Stimulated activated CD8-positive, alpha-beta memory T cell treated with anti-CD3 and anti-CD28 coated beads, Interleukin-7, amount 100 ng/mL, for 1 hour (primary cell): ENCODE data around the gene DHRS2.
"Not testable (repeated sequence)": the region's sequence is repeated elsewhere in the genome, so short reads cannot be mapped to it uniquely, and the experiment has no call there.

Experiments
- DNase-seq, 2 donors: peaks; one replicate each; pipeline ENCODE4 v3.0.0-alpha.2; 2020; ENCODE audit warnings: low read depth in 2 of 2

Gene DHRS2

GRCh38 chr14:23647619-23648018, 11.5 kb downstream of the DHRS2 start:
- no peak for DNase-seq

- no peak for DNase-seq
Measured at GRCh38 chr14:23648764-23649460, 12.7 kb downstream of the DHRS2 start.

- no peak for DNase-seq
Measured at GRCh38 chr14:23650506-23650905, 14.3 kb downstream of the DHRS2 start.

- no peak for DNase-seq
Measured at GRCh38 chr14:23653051-23653450, 16.9 kb downstream of the DHRS2 start.

GRCh38 chr14:23654231-23654630, 18.1 kb downstream of the DHRS2 start:
- DNase-seq: no peak

- DNase-seq: no peak
Measured at GRCh38 chr14:23657959-23658470, 21.9 kb downstream of the DHRS2 start.

- DNase-seq: peak in 1 of 2 donors; percentile 5
Measured at GRCh38 chr14:23660290-23661226, 24.4 kb downstream of the DHRS2 start.

GRCh38 chr14:23661542-23661941, 25.4 kb downstream of the DHRS2 start:
- no peak for DNase-seq

- no peak for DNase-seq
Measured at GRCh38 chr14:23663127-23663526, 27.0 kb downstream of the DHRS2 start.

GRCh38 chr14:23663711-23664110, 27.5 kb downstream of the DHRS2 start:
- DNase-seq: no peak

- no peak for DNase-seq
Measured at GRCh38 chr14:23664207-23664885, 28.2 kb downstream of the DHRS2 start.

- no peak for DNase-seq
Measured at GRCh38 chr14:23665302-23666016, 29.3 kb downstream of the DHRS2 start.

- DNase-seq: no peak
Measured at GRCh38 chr14:23667134-23667533, 31.0 kb downstream of the DHRS2 start.

GRCh38 chr14:23669441-23669840, 33.3 kb downstream of the DHRS2 start:
- no peak for DNase-seq

- no peak for DNase-seq
Measured at GRCh38 chr14:23670481-23670880, 34.3 kb downstream of the DHRS2 start.

- DNase-seq: no peak
Measured at GRCh38 chr14:23672200-23672599, 36.0 kb downstream of the DHRS2 start.

GRCh38 chr14:23675337-23675736, 39.2 kb downstream of the DHRS2 start:
- DNase-seq: no peak

GRCh38 chr14:23675906-23676305, 39.7 kb downstream of the DHRS2 start:
- no peak for DNase-seq

- no peak for DNase-seq
Measured at GRCh38 chr14:23681337-23681736, 45.2 kb downstream of the DHRS2 start.

GRCh38 chr14:23689709-23690514, 53.7 kb downstream of the DHRS2 start:
- DNase-seq: not testable (repeated sequence)

- no peak for DNase-seq
Measured at GRCh38 chr14:23692416-23692815, 56.3 kb downstream of the DHRS2 start.
